NOMO-1 treated with dmso at 0.1 percent for 144 hours (cell line): ENCODE results near the gene AGAP4.
"Not testable (repeated sequence)": the region's sequence is repeated elsewhere in the genome, so short reads cannot be mapped to it uniquely, and the experiment has no call there.

ENCODE experiments used
- DNase-seq: peaks from one replicate; lab custom pipeline; 2025; ENCODE audit not compliant: unreplicated experiment; lab: John Stamatoyannopoulos, UW

Gene AGAP4

DNA sequence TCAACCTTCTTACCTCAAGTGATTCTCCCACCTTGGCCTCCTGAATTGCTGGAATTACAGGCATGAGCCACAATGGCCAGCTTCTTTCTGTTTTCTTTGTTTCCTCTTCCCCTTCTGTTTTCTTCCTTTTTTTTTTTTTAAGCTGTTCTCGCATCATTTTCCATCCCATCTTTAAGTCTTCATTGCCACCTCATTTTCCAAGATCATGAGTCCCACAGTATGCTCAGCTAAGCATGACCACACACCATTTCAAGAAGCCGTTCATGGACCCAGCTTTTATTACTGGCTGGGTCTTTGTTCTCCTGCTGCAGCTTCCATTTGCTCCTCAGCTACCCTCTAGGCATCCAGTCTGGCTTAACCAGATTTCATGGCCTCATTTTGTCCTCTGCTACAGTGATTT, 52.5 kb downstream of the AGAP4 start:
- not testable (repeated sequence) for DNase-seq

DNA sequence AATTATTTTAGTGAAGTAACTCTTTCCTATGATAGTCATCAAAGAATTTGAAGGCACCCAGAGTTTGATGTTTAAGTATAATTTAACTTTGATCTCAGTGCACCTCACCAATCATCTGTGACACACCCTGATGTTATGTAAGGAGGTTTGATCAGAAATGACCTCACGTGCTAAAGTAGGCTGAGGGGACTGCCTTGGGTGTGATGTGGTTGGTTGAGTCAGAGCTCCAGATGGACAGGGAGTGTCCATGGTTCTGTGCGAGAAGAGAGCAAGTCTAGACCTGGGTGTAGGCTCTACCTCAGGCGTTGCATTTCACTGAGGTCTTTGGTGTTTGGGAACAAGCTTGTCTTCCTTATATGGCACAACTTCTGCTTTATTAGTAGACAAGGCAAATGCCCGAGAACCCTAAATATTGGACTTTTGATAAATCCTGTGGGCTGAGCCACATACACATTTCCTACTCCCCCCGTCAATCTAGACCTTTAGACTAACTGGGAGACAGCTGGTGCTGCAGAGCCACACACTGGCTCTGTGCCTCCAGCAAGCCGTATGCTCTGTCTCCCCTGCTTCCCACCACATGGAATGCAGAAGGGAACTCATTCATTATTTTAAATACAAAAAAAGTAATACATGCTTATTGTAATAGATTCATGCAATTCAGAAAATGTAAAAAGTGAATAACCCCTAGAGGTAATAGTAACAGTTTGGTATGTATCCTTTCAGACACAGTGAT, 56.4 kb downstream of the AGAP4 start:
- DNase-seq, result not testable (repeated sequence)

DNA sequence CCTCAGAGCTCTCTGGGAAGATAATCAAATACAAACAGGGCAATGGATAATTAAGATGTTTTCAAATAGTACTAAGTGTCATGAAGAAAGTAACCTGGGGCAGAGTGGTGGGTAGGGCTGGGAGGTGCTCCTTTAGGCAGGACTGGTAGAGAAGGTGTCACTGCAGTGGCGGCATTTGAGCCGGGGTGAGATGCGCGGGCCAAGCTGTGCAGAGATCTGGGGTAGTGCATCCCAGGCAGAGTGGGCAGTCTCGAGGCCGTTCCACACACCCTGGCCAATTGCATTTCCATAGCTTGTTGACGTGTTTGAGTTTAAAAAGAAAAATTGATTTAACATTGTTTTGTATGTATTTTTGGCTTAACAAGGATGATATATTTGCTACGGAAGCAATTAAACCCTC, 57.3 kb downstream of the AGAP4 start:
- not testable (repeated sequence) for DNase-seq

DNA sequence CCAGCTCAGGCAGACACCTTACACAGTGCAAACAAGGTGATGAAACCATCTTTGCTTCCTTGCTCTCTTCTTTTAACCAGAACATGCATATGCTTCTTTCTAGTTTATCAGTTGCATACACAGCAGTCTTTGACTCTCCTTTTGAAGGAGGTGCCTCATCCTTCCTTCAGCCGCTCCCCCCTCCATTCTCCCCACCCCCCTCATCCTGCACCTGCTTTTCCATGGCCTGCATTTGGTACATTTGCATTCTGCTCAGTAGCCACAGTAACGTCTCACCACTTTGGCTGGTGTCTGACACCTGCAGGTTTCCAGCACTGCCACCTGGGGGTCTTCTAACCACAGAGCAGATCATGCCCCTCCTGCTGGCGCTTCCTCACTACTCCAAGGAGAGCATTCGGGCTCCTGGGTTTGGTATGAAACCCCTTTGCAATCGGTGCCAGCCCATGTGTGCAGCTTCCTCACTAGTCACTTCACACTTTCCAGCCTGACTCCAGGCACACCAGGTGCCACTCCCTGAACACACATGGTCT, 60.0 kb downstream of the AGAP4 start:
- not testable (repeated sequence) for DNase-seq

DNA sequence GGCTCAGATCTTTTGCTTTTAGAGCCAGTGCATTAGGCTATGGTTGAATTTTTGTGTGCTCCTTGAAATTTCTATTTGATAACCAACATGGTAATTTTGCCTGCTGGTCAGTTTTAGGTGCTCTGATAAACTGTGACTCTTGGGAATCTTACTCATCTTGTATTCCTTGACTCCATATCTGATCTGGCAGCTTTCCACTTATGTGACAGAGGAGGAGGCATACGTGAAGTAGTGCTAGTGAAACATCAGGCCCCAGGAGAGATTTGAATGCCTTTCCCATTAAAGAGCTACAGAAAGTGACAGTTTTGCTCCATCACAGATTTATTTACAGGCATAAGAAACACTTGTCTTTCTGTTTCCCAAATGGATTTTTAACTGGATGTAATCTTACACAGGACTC, 61.1 kb downstream of the AGAP4 start:
- not testable (repeated sequence) for DNase-seq
